Heart left ventricle (tissue), 16 donors: ENCODE data around the gene PROP1. TPM values are rescaled to one million over a fixed set of nuclear protein-coding genes. Genes with fewer than 3 reads are reported as not detected.
A peak's percentile ranks its signal among the peaks of the same experiment; 100 is the strongest.
"Not testable (repeated sequence)": the region's sequence is repeated elsewhere in the genome, so short reads cannot be mapped to it uniquely, and the experiment has no call there.

Experiments
- ATAC-seq, 4 donors: fragments of 200-7000 bp; cut with Tn5 transposase; one replicate each; pipeline ENCODE4 v1.9.1; 2020 to 2022; ENCODE audit warnings: moderate library complexity in 4 of 4, mild to moderate bottlenecking in 3 of 4, moderate number of reproducible peaks in 1 of 4
- DNase-seq, 5 donors: peaks; one replicate each; pipeline ENCODE4 v3.0.0-alpha.2; 2020
- H3K27ac ChIP-seq, 12 donors: fragments of 200-600 bp; sonication (generic) in 4 of 12; one replicate each; pipeline versions ENCODE4 v1.5.0 to v1.8.0; 2016 to 2022; ENCODE audit warnings: mild to moderate bottlenecking in 2 of 12
- H3K27me3 ChIP-seq, 9 donors: fragments of 200-600 bp; sonication (generic) in 2 of 9; one replicate each; pipeline versions ENCODE4 v1.5.1 to v1.8.0; 2016 to 2022; ENCODE audit warnings: mild to moderate bottlenecking in 3 of 9
- H3K36me3 ChIP-seq, 9 donors: fragments of 200-600 bp; sonication (generic) in 2 of 9; one replicate each; pipeline versions ENCODE4 v1.5.0 to v1.8.0; 2018 to 2022; ENCODE audit warnings: mild to moderate bottlenecking in 2 of 9
- H3K4me1 ChIP-seq, 12 donors: fragments of 200-600 bp; sonication (generic) in 4 of 12; one replicate each; pipeline versions ENCODE4 v1.5.0 to v1.8.0; 2016 to 2022; ENCODE audit warnings: mild to moderate bottlenecking in 3 of 12
- H3K4me3 ChIP-seq, 12 donors: fragments of 200-600 bp; sonication (generic) in 4 of 12; one replicate each; pipeline versions ENCODE4 v1.5.0 to v1.8.0; 2017 to 2022; ENCODE audit warnings: mild to moderate bottlenecking in 9 of 12, moderate library complexity in 4 of 12
- H3K9me3 ChIP-seq, 12 donors: fragments of 200-600 bp; sonication (generic) in 4 of 12; one replicate each; pipeline versions ENCODE4 v1.5.0 to v1.8.0; 2016 to 2022; ENCODE audit warnings: mild to moderate bottlenecking in 1 of 12
- WGBS, 4 donors: extraction: QIAGEN DNeasy Blood & Tissue Kit in 2 of 4; methylation state at CpG; one replicate each; pipeline versions ENCODE4 v1.1.5 to v1.1.7; 2013 to 2018; 5-methylcytosine and 5-hydroxymethylcytosine counted together
- intact Hi-C, 10 donors: fragments of 100-400 bp; cut with DNase I; formaldehyde crosslinking; loops; one replicate each; pipeline versions ENCODE4 v1.11.1 to v1.14.2; 2022
- polyA plus RNA-seq, 2 donors: library from polyadenylated mRNA; stranded (reverse); fragments of 200-250 nt; gene quantifications; one replicate each; pipeline ENCODE4 v1.2.3, GENCODE V29; 2013
- total RNA-seq, 9 donors: library from RNA; depleted of rRNA in 2 of 9; stranded (reverse); fragments of >200 nt in 2 of 9; fragmentation: NEBNext Ultra II Directional in 3 of 9; extraction: Animal tissue kit (Norgen Biotek cat#: 25700) in 3 of 9; gene quantifications; one replicate each; pipeline versions ENCODE4 v1.1.0 to v1.2.4, GENCODE V29; 2016 to 2023
- donor health status: ischemic (EF 13 %, LVEDD 7.1; RV severe dilation, severe dysfunction).
- donor health status: healthy with polysubstance abuse.
- donor health status: DM: no; HTN: yes; CAD: no.
- donor health status: DM: no; HTN: no; CAD: no.
- donor health status: ischemic (EF 25% LVEDD 6.9; RV normal size, moderate dysfunction).
- donor health status: ischemic (EF 25% LVEDD 5.7; RV mildly dilated, moderate dysfunction).
- donor health status: healthy.
- donor health status: DM: yes; HTN: yes; CAD: no.
- donor health status: ischemic (EF 35%, LVEDD 5.7; RV mildly dilated, moderate dysfunction).
- donor health status: nonischemic (EF 11% LVEDD 7.7; RV severe dilation, severe dysfunction).
- donor health status: DM: yes; HTN: yes; CAD: no.
- donor health status: PGD.
- donor health status: ischemic (EF 29% LVEDD 5.4; RV normal size, mild dysfunction).
- donor health status: nonischemic (EF 23%, LVEDD 6.1; RV moderate dilation, normal function).

The PROP1 gene
- total and polyA plus RNA-seq, 11 donors: not detected

DNA sequence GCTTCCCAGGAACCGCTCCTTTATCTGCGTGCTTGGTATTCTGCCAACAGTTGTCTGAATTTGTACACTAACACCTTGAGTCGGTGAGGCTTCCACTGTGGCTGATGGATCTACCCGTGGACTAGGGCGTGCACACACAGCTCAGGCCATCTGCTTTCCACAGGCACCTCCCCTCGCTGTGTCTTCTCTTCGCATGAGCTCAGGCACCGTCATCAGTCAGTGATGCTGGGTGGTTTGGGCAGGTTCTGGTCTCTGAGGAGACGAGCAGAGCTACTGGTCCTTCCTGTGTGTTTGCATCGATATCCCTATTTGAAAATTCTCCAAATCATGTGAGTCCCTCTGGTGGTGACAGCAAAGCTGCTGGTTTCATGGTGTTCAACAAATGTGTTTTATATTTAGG lies 48.1 kb downstream of the PROP1 start:
- intact Hi-C loops, H3K9me3 ChIP-seq, H3K27ac ChIP-seq, H3K36me3 ChIP-seq, H3K4me1 ChIP-seq, H3K4me3 ChIP-seq, H3K27me3 ChIP-seq, DNase-seq: not testable (repeated sequence)
- WGBS, 4 donors: 42 to 50% (median 45%) methylated on average over 3 to 10 of the region's 10 CpGs
- ATAC-seq: peak in 1 of 4 donors; percentile 24

DNA sequence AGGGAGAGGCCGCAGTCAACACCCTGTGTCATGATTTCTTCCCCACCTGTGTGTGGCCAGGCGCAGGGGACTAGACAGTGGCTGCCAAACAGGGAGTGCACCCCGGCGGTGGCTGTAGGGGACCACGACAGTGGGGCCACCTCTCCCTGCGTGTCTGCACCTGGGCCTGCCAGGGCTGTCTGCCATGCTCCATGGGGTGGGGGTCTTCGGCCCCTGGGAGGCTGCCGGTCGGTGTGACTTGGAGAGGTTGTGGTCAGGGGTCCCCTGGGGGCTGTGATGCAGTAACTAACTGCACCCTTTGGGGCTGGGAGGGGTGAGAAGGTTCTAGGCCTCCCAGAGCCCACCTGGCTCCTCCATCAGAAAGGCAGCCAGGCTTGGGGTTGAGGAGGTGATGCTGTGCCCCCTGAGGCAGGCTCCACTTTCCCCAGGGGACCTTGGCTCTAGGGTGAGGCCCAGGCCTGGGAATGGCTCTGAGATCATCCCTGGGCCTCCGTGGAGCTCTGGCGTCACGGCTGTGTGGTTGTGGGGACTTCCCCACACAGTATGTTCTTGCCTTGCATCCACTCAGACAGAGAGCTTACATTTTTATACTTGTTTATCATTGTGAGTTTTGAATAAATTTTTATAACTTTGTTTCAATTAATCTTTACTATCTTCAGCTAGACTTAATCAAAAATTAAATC lies 50.3 kb downstream of the PROP1 start:
- H3K27ac ChIP-seq, DNase-seq, H3K36me3 ChIP-seq, H3K4me1 ChIP-seq, intact Hi-C loops, H3K9me3 ChIP-seq, H3K4me3 ChIP-seq, H3K27me3 ChIP-seq: not testable (repeated sequence)
- peak in 1 of 4 donors; percentile 12 for ATAC-seq
- 69 to 92% (median 85%) methylated on average over 4 to 11 of the region's 12 CpGs for WGBS, 4 donors

DNA sequence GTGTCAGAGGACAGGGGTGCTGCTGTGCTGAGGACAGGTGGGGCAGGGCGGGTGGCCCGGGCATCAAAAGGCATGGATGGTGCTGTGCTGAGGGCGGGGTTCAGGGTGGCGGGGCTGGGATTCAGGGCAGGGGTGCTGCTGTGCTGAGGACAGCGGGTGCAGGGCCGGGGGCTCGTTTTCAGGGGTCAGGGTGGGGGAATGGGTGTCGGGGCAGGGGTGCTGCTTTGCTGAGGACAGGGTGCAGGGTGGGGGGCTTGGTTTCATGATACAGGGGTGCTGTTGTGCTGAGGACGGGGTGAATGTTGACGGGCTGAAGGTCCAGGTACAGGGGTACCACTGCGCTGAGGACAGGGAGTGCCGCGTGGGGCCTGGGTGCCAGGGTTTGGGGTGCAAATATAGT lies 50.9 kb downstream of the PROP1 start:
- H3K4me1 ChIP-seq, H3K27me3 ChIP-seq, H3K4me3 ChIP-seq, intact Hi-C loops, DNase-seq, H3K27ac ChIP-seq, H3K9me3 ChIP-seq, H3K36me3 ChIP-seq, ATAC-seq: not testable (repeated sequence)
- WGBS, 4 donors: 92 to 97% (median 96%) methylated on average over 13 of the region's 13 CpGs

DNA sequence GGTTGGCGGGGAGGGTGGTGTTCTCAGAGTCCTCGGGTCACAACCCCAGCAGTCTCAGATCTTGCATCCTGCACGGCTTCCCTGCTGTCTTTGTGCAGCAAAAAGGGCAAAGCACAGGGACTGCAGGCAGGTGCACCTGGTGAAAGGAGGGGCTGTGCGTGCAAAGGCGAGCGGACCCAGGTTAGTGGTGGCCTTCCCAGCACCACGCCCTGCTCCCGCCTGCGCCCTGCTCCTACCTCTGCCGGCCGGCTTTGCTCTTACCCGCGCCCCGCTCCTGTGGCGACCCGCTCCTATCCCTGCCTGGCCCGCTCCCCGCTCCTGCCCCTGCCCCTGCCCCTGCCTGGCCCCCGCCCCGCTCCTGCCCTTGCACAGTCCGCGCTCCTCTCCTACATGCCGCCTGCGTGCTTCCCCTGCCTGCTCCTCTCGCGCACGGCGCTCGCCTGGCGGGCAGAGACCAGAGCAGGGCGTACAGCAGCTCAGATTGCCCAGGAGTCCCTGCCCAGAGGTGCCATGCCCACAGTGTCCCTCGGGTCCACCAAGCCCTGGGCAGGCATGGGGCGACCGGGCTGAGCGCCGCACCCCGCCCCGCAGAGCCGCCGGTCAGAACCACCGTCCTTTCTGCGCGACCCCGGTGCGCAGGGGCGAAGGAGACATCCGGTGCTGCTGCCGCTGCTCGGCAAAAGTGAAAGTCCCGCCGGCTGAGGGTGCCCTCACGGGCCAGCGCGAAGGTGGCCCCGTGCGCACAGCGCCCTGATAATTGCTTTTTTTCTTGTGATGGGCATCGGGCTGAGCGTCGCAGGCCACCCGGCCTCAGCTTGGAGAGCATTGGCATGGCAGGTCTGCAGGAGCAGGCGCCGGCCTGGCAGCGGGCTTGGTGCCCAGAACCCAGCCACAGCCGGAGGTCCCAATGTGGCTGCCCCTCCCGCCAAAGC lies 52.0 kb downstream of the PROP1 start:
- H3K4me1 ChIP-seq, intact Hi-C loops, H3K27me3 ChIP-seq, DNase-seq, H3K9me3 ChIP-seq, H3K36me3 ChIP-seq, H3K27ac ChIP-seq: not testable (repeated sequence)
- peak in 1 of 4 donors; percentile 16 for ATAC-seq
- 6 to 12% (median 7%) methylated on average over 19 to 47 of the region's 66 CpGs; no CpG with 5 or more reads in 1 of the 4 donors for WGBS, 4 donors
- H3K4me3 ChIP-seq: peak overlapping the region in 10 of 12 donors; percentile 33 to 56 (median 44)

- H3K4me1 ChIP-seq, H3K9me3 ChIP-seq, ATAC-seq, H3K27ac ChIP-seq, intact Hi-C loops, DNase-seq, H3K27me3 ChIP-seq, H3K4me3 ChIP-seq, H3K36me3 ChIP-seq: not testable (repeated sequence)
- 55 to 78% (median 64%) methylated on average over 2 of the region's 3 CpGs for WGBS, 4 donors
Observed at GRCh38 chr5:177942896-177943295, 53.1 kb downstream of the PROP1 start.

Other genes starting within 250 kb of the PROP1 start
- gene FAM153A, start 213.3 kb downstream of the PROP1 start, total RNA-seq: 10 to 100 TPM in 1 of 9 donors, 1 to 10 TPM in 7, not detected in 1; 1.1 to 11.0 (median 2.4) TPM
- gene FAM153A, start 213.3 kb downstream of the PROP1 start, polyA plus RNA-seq: 1 to 10 TPM; 2.6 to 3.1 TPM
- gene N4BP3, start 117.3 kb upstream of the PROP1 start, total RNA-seq: 1 to 10 TPM; 1.9 to 6.6 (median 2.1) TPM
- gene N4BP3, start 117.3 kb upstream of the PROP1 start, polyA plus RNA-seq: 1 to 10 TPM; 2.9 to 4.6 TPM
- 10 to 100 TPM; 26.4 to 42.2 (median 32.7) TPM for gene RMND5B, start 134.8 kb upstream of the PROP1 start, total RNA-seq
- gene RMND5B, start 134.8 kb upstream of the PROP1 start, polyA plus RNA-seq: 10 to 100 TPM; 29.9 to 40.4 TPM
- 100 to 1,000 TPM in 3 of 9 donors, 10 to 100 TPM in 6; 60.9 to 196 (median 75.2) TPM for gene NHP2, start 157.6 kb upstream of the PROP1 start, total RNA-seq
- 100 to 1,000 TPM in 1 of 2 donors, 10 to 100 TPM in 1; 92.0 to 320 TPM for gene NHP2, start 157.6 kb upstream of the PROP1 start, polyA plus RNA-seq
- gene GMCL2, start 191.1 kb upstream of the PROP1 start, total RNA-seq: not detected
- not detected for gene GMCL2, start 191.1 kb upstream of the PROP1 start, polyA plus RNA-seq
- gene HNRNPAB, start 208.3 kb upstream of the PROP1 start, total RNA-seq: 100 to 1,000 TPM in 3 of 9 donors, 10 to 100 TPM in 6; 64.2 to 139 (median 85.7) TPM
- 100 to 1,000 TPM; 109 to 150 TPM for gene HNRNPAB, start 208.3 kb upstream of the PROP1 start, polyA plus RNA-seq
- 10 to 100 TPM; 33.3 to 56.2 (median 38.6) TPM for gene PHYKPL, start 236.6 kb upstream of the PROP1 start, total RNA-seq
- 10 to 100 TPM; 21.3 to 41.8 TPM for gene PHYKPL, start 236.6 kb upstream of the PROP1 start, polyA plus RNA-seq